HG02852 (cell line): ENCODE measurements around the gene CPEB1.
"Not testable (repeated sequence)": the region's sequence is repeated elsewhere in the genome, so short reads cannot be mapped to it uniquely, and the experiment has no call there.

ENCODE experiments used
- ATAC-seq: cut with Tn5 transposase; IDR thresholded peaks from one replicate; pipeline ENCODE4 v1.9.1; 2021; ENCODE audit warnings: mild to moderate bottlenecking, moderate library complexity; ENCODE audit not compliant: unreplicated experiment

CPEB1 gene

DNA sequence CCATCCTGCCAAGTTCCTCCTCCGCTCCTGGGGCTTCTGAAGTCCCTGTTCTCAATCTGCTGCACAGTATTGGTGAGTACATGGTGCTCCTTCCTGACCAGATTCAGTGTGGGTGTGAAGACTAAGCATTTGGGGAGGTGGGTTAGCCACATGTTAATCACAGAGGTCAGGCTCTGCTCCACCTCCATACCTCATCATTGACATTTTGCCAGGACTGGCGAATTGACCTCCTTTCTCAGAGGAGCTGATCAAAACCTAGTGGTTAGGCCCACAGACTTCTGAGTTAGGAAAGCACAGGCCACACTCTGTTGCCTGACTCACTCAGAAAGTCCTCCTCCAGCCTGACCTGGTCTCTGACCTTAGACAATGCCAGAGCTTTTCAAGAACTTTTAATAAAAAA is 98.5 kb downstream of the CPEB1 start:
- peak; percentile 66 for ATAC-seq

DNA sequence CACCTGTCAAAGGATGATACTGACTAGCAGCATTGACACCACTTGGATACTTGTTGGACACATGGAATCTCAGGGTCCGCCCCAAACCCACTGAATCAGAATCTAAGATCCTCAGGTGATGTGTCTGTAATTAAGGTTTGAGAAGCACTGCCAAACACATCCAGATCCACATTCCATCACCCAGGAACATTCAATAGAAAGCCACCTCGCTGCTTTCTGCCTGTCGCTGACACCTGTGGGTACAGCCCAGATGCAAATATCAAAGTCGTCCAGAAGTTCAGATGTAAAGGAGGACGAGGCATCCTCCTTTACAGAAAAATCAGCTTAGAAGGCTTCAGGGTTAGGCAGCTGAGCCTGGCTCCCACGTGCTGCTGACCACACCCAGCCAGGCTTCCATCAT is 101.7 kb downstream of the CPEB1 start:
- ATAC-seq: no peak

DNA sequence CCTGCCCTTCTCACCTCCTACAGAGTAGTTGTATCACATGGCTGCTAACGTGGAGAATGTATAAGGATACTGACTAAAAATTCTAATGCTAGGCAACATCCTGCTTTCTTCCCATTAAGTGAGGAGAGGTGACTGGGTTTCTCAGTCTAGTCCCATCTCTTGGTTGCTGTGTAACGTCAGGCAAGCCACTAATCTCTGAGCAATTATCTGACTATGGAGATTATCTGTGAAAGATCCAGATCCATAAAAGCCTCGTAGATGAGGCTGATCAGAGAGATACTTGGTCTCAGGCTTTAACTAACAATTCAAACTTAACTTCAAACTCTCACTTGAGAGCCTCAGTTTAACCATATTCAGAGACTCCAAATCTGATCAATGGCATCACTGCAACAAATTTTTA is 102.2 kb downstream of the CPEB1 start:
- no peak for ATAC-seq

DNA sequence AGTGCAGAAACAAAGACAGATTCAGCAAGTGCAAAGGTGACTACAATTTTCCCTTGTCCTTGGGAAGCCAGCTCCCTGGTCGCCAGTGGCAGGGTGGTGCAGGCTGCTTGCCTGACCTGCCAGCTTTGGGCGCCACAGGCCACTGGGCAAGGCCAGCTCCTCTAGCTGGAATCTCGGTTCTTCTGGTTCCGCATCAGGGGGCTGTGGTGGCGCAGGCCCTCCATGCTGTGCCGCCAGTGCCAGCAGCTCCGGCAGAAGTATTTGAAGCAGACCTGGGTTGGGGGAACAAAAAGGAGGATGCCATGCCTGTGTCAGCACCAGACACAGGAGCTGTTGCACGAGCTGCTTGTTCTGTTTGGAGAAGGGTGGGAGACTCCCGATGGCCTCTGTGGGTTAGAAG is 102.7 kb downstream of the CPEB1 start:
- no peak for ATAC-seq

DNA sequence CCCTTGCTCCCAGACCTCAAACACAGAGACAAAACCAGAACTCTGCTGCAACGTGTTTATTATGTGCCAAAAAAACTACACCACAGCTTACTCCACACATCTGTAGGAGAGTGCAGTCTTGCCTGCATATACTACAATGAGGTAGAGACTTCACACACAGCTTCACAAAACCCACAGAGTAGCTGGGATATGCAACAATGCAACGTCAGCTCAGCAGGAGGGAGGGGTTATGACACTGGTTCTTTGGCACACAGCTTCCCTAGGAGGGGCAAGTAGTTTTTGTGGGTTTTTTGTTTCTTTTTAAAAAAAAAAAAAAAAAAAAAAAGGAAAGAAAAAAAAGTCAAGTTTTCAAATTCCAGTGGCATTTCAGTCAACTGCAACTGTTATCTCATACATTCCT is 104.0 kb downstream of the CPEB1 start:
- no peak for ATAC-seq

DNA sequence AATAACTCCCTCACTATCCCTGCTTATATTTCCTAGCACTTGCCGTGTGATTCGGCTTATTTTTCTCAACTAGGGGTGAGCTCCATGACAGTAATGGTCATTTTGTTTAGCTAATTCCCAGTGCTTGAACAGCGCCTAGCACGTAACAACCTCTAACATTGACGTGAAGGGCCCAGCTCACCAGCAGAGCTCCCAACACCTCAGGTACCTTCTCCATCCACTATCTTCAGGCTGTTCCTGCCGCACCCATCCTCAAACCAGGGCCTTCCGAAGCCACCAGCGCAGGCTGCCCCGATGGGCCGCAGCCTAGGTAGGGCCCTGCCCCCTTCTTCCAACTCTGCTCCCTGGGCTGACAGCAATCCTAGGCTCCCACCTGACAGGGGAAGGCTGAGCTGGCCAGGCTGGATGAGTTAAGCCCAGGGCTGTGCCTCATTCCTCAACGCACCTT is 106.2 kb downstream of the CPEB1 start:
- ATAC-seq: peak; percentile 2

DNA sequence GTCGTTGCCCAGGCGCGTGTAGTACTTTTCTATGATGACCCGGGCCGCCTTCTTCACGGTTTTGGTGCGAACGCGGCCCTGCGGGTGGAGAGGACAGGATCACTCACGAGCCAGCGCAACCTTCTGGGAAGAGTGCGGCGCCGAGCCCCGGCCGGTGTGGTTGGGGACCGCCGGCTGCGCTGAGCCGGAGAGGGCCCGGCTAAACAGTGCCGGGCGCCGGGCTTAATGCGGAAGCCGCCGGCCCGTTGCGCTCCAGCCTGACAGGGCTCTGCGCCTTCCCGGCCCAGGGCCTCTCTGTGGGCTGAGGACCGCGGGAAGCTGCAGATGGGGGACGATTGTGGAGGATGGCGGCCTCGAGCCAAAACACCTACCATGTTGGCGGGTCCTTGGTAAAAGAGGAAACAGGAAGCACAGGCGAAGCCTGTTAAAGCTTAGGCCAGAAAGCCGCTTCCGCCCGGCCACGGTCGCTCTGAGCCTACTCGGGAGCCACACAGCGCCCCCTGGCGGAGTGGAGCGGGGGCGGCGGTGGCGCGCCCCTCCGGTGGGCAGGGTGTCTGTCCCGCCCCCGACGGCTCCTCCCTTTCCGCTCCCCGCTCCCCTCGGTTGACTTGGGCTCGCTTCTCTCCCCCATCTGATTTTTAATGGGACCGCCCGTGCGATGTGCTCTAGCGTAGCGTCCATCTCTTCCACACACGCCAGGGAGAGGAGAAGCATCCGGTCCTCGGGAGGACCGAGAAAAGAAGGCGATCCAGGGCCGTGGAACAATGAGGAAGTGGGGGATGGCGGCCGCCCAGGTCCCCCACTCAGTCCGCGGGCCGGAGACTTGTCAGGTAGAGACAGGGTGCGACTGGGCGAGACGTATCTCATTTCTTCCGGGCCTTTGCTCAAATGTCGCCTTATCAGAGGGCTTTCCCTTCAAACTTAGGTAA is 106.8 kb downstream of the CPEB1 start, which contains the start of gene RPS17:
Gene RPS17, minus strand, starts transcription at position 403 of the 929 bp plus-strand sequence. Its CDS starts 29 bp downstream, at position 374.
- peak; percentile 89 for ATAC-seq

DNA sequence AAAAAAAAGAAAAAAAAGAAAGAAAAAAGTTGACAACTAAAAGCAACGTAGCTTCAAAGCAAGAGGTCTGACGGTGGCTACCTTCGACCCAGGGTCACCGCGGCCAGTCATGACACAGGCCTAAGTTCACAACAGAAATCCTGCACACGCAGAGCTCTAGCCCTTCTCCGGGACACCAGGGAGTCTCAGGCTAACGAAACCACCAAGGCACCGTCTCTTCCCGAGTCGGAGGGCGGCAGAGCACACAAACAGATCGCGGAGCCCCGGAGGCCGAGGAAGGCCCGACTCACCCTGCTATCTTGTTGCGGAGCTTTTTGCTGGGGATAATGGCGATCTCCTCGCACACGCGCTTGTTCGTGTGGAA is 107.5 kb downstream of the CPEB1 start:
- peak; percentile 5 for ATAC-seq

DNA sequence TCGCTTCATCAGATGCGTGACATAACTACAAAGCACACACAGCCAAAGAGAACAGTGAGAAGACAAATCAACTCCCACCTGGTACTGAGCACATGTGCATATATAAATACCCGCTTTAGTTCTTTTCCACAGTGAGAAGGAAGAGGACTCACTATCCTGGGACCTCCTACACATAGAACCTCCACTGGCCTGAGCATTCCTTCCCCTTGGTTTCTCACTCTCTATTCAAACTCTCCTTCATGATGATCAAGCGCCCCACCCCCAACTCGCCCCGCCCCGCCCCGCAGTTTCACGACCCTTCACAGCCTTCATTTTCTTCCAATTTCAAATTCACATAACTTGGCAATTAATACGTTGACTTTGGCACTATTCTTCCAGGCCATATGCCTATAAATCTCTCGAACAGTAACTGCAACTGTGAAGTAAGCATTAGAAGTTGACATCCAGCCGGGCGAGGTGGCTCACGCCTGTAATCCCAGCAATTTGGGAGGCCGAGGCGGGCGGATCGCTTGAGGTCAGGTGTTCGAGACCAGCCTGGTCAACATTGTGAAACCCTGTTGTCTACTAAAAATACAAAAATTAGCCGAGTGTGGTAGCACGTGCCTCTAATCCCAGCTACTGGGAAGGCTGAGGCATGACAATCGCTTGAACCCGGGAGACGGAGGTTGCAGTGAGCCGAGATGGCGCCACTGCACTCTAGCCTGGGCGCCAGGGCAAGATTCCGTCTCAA is 108.0 kb downstream of the CPEB1 start:
- no peak for ATAC-seq

DNA sequence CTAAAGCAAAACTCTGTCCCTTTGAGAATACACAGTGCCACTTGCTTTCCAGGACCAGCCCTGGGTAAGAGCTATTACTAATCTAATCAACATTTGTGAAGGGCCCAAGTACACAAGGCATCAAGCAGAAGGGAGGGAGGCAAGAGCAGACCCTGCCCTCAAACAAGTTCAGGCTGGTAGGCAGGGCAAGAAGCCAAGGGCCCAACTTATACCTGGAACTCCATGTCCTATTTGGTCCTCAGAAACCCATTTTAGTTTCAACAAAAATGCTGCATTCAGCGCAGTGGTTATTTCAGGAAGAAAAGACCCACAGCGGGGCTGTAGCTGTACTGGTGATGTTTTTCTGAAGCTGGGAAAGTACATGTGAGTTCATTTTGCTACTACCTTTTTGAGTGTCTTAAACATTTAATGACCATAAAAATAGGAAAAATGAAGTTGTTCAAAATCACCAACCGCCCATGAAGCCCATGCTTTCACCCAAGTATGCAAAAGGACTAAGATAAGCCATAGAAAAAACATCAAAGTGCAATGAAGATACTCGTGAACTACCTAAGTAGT is 109.7 kb downstream of the CPEB1 start:
- ATAC-seq: no peak

DNA sequence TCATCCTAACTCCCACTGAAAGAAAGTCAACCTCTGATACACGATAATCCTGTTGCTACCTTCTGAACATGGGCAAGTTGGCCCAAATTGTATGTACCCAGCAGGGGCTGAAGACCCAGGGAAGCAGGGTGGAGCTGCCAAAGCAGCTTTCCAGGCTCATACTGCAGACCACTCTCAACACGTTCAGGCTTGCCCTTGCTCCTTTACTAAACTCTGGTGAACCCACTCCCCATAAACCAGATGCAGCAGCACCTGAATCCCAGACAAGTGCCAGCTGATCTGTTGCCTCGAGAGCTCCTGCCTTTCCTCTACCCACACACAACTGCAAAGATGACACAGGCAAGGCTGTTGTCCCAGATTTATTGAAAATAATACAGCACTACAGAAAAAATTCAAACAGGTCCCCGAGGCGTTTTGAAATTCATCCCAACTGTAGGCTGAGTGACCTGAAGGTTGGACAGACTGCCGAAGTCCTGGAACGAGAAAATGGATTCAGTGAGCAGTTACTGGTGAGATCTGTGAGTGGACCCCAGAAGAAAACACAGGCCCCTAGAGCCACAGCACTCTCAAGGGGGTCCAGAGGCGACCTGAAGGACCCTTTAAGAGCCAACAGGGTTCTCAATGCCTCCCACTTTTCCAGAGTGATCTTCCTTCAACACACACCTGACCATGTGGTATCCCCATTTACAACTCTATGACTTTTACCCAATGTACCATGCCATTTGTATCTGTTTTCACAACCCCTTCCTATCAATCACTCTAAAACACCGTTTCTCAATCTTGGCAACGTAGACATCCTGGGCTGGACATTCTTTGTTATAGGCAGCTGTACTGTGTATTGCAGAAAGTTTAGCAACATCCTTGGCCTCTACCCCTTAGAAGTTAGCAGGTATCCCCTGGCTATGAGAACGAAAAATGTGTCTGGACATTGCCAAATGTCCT is 110.5 kb downstream of the CPEB1 start:
- no peak for ATAC-seq

DNA sequence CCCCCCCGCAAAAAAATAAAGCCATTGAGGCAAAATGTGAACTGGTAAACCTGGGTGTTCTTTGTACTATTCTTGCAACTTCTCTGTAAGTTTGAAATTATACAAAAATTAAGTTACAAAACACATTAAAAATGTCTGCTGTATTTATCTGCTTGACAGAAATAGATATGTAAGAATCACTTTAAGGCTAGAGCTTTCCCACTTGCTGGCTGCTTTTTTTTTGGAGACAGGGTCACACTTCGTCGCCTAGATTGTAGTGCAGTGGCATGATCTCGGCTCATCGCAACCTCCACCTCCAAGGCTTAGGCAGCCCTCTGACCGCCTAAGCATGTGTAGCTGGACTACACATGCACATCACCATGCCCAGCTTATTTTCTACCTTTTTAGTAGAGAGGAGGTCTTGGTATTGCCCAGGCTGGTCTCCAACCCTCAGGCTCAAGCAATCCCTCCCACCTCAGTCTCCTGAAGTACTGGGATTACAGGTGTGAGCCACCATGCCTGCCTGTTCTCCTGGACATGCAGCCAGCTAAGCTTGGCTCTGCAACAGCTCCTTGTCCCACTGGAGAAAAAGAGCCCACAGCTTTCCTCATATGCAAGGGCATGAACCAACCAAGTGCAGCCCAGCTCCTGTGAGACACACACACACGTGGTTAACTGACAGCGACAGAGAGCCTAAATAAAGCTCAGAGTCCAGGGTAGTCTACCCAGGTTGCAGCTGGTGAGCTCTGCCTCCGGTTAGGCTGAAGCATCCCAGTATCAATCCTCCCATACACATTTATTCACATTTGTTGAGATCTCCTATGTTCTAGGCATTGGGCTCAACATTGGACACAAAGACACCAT is 111.4 kb downstream of the CPEB1 start:
- no peak for ATAC-seq

DNA sequence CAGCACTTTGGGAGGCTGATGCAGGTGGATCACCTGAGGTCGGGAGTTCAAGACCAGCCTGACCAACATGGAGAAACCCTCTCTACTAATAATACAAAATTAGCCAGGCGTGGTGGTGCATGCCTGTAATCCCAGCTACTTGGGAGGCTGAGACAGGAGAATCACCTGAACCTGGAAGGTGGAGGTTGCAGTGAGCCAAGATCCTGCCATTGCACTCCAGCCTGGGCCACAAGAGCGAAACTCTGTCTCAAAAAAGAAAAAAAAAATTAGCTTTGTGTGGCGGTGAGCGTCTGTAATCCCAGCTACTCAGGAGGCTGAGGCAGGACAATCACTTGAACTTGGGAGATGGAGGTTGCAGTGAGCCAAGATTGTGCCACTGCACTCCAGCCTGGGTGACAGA is 112.0 kb downstream of the CPEB1 start:
- ATAC-seq: not testable (repeated sequence)

DNA sequence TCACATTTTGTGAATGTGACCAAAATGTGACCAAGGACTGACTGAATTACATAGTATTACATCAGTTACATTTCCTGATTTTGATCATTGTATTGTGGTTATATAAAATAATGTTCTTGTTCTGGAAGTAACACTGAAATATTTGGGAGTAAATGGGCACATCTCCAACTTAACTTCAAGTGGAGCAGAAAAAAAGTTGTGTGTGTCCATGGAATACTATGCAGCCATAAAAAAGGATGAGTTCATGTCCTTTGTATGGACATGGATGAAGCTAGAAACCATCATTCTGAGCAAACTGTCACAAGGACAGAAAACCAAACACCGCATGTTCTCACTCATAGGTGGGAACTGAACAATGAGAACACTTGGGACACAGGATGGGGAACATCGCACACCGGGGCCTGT is 112.7 kb downstream of the CPEB1 start:
- ATAC-seq: not testable (repeated sequence)

DNA sequence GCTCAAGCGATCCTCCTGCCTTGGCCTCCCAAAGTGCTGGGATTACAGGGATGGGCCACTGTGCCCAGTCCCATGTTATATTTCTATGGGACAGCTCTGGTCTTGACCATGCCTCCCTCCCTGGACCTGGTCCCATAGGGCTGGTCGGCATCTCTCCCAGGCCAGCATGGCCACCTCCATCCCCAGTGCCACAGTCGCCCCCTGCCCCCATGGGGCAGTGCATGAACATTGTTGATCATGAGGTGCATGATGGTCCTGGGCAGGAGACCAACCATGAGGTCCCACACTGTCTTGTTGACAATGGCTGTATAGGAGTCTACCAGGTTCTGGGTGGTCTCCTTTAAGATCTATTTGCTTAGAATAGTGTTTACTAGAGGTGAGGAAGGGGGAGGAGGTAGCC is 113.4 kb downstream of the CPEB1 start:
- ATAC-seq: no peak

DNA sequence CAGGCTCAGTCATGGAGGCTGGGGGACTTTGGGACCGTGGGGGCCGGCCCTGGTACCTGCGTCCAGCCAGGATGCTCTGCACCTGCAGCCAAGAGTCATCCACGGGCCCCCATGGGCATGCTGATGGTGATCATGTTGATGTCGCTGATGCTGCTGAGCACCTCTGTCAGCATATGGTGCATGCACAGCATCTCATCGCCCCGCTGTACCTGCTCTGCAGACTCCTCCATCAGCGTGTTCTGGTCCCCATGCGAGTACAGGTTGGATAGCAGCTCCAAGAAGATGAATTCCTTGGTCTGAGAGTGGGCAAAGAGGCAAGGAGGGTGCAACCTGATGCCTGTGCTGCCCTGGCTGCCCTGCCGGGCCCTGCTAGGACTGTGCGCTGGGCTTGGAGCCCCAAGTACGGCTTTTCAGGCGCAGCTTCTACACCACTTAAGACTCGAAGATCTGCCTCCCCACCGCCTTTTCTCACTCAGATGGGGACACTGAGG is 114.1 kb downstream of the CPEB1 start:
- no peak for ATAC-seq

DNA sequence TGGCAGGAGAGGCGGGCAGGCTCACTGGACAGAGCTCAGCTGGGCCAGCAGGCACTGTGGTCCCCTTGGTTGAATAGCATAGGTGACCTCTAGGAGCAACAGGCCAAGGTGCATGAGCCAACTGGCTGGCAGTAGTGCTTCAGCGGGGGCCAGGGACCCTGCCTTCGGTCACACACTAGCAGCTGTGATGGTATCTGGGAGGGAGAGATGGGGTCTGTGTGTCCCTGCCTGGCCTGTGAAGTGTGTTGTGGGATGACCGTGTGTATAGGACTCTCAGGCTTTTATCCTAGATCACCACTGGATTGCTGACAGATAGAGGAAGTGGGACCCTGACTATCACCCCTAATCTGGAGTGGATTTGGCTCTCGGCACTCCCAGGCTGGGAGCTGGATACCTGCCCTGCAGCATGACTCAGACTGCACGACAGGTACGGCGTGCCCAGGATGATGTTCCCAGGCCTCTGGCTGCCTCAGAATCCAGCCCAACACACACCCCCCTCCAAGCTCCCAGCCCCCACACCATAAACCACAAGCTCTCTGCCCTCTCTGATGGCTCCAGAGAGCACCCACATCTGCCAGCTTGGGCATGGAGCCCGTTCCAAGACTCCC is 114.7 kb downstream of the CPEB1 start:
- ATAC-seq: no peak

DNA sequence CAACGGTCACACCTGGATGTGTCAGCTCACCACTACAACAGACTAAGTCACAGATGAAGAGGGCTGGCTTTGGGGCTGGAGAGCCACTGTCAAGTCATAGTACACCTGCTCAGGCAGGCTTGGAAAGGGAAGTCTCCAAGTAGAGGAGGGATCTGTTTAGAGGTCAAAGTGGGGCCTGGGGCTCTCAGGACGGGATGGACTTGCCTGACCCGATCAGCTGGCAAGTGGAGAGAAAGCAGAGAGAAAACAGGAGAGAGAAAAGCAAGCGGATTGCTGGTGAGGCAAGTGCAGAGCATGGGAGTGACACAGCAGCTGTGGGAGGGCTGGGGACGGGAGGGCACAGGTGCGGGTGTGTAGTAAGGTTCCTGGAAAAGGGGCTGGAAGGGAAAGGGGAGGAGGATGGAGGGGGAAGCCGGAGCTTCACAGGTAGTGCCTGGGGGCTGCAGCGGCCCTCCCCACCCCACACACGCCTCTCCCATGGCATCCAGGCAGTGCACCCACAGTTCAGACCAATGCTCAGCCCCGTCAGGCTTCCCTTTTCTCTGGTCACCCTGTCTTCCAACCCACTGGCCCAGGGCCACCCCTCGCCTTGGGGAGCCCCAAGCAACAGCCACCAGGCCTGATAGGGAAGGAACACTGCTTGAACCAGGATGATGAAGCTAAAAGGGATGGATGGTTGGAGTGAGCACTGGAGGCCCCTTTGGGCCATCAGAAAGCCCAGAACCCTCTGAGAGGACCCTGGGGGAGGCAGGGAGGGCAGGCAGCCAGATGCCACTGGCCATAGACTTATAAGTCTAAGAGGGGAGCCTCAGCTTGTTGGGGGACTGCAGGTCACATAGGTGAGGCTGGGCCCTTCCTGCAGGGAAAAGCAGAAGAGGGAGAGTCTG is 115.4 kb downstream of the CPEB1 start:
- no peak for ATAC-seq
